HG02884 (cell line): ENCODE data around the gene COMT.
"Not testable (repeated sequence)": the region's sequence is repeated elsewhere in the genome, so short reads cannot be mapped to it uniquely, and the experiment has no call there.

ENCODE experiments used
- ATAC-seq: cut with Tn5 transposase; IDR thresholded peaks from one replicate; pipeline ENCODE4 v1.9.1; 2021; ENCODE audit warnings: mild to moderate bottlenecking, moderate library complexity; ENCODE audit not compliant: unreplicated experiment

The COMT gene

GRCh38 chr22:19941365-19942082 is at the start of gene COMT, which contains the start of gene TXNRD2:
TSS of gene COMT (plus strand) at chr22:19941772. CDS start at chr22:19962527, 20,755 bp downstream.
TSS of gene TXNRD2 (minus strand) at chr22:19941818. CDS start at chr22:19941803, 15 bp downstream.
- no peak for ATAC-seq

- no peak for ATAC-seq
These were observed 49.2 kb upstream of the COMT start for GRCh38 chr22:19892257-19892879.

- no peak for ATAC-seq
These were observed 48.6 kb upstream of the COMT start for GRCh38 chr22:19892925-19893324.

GRCh38 chr22:19893363-19893762 is 48.2 kb upstream of the COMT start:
- no peak for ATAC-seq

GRCh38 chr22:19895160-19895849 is 46.3 kb upstream of the COMT start:
- no peak for ATAC-seq

- no peak for ATAC-seq
These were observed 44.8 kb upstream of the COMT start for GRCh38 chr22:19896665-19897355.

- ATAC-seq, result no peak
These were observed 43.8 kb upstream of the COMT start for GRCh38 chr22:19897726-19898125.

- ATAC-seq, result no peak
These were observed 43.4 kb upstream of the COMT start for GRCh38 chr22:19898145-19898544.

- no peak for ATAC-seq
These were observed 42.6 kb upstream of the COMT start for GRCh38 chr22:19898831-19899567.

GRCh38 chr22:19900707-19901436 is 40.7 kb upstream of the COMT start:
- no peak for ATAC-seq

GRCh38 chr22:19901577-19902244 is 39.9 kb upstream of the COMT start:
- no peak for ATAC-seq

- no peak for ATAC-seq
These were observed 39.3 kb upstream of the COMT start for GRCh38 chr22:19902245-19902715.

GRCh38 chr22:19903031-19903430 is 38.5 kb upstream of the COMT start:
- ATAC-seq, result no peak

- ATAC-seq, result no peak
These were observed 38.1 kb upstream of the COMT start for GRCh38 chr22:19903513-19903912.

- ATAC-seq, result no peak
These were observed 37.3 kb upstream of the COMT start for GRCh38 chr22:19904174-19904856.

GRCh38 chr22:19904935-19905334 is 36.6 kb upstream of the COMT start:
- ATAC-seq, result no peak

- no peak for ATAC-seq
These were observed 36.0 kb upstream of the COMT start for GRCh38 chr22:19905347-19906276.

GRCh38 chr22:19906864-19907263 is 34.7 kb upstream of the COMT start:
- not testable (repeated sequence) for ATAC-seq
